B cell (primary cell): ENCODE measurements around the gene ATRIP. TPM values are rescaled to one million over a fixed set of nuclear protein-coding genes. Genes with fewer than 3 reads are reported as not detected.

Experiments
- ATAC-seq: fragments of 200-7000 bp; cut with Tn5 transposase; one replicate; pipeline ENCODE4 v1.10.0; 2021; ENCODE audit warnings: low read depth, mild to moderate bottlenecking, moderate number of reproducible peaks, moderate library complexity
- CTCF ChIA-PET: fragments of 350-600 bp; sonication (Branson Sonifier 250); formaldehyde crosslinking; loops from one replicate; lab custom pipeline; 2021; ENCODE audit warnings: antibody characterized with exemption, inconsistent platforms; lab: Charles Lee
- POLR2A ChIA-PET: fragments of 350-600 bp; sonication (Branson Sonifier 250); formaldehyde crosslinking; loops from one replicate; lab custom pipeline; 2021; ENCODE audit warnings: antibody characterized with exemption; lab: Charles Lee
- DNase-seq: peaks from one replicate; pipeline ENCODE4 v3.0.0; 2013
- H2AFZ ChIP-seq: 2 replicates; pipeline ENCODE4 v1.6.1; 2012; ENCODE audit warnings: mild to moderate bottlenecking, low read depth, low read length; ENCODE audit not compliant: insufficient read depth, poor library complexity, severe bottlenecking
- H3K27ac ChIP-seq, 2 donors: 1 replicate in 1 of 2; 2 replicates in 1 of 2; pipeline ENCODE4 v1.5.1; 2012 to 2013; ENCODE audit warnings: low read length in 2 of 2, mild to moderate bottlenecking in 2 of 2, moderate library complexity in 1 of 2
- H3K27me3 ChIP-seq, 4 experiments: fragments of 200-600 bp in 1 of 4; sonication (generic) in 1 of 4; replicated peaks in 1 of 4; 1 replicate in 2 of 4; 2 replicates in 2 of 4; pipeline versions ENCODE4 v1.6.1 to v1.7.0; 2013 to 2016; ENCODE audit warnings: low read length in 3 of 4, mild to moderate bottlenecking in 2 of 4, mixed read lengths in 1 of 4, moderate library complexity in 1 of 4; ENCODE audit not compliant: insufficient read depth in 4 of 4, control insufficient read depth in 3 of 4; ENCODE audit errors: control extremely low read depth in 1 of 4
- H3K36me3 ChIP-seq, 2 experiments: replicated peaks in 1 of 2; 1 replicate in 1 of 2; 2 replicates in 1 of 2; pipeline versions ENCODE4 v1.6.1 to v1.7.1; 2013; ENCODE audit warnings: low read length in 1 of 2; ENCODE audit not compliant: insufficient read depth in 2 of 2, control insufficient read depth in 1 of 2; ENCODE audit errors: control extremely low read depth in 1 of 2, extremely low read depth in 1 of 2
- H3K4me1 ChIP-seq, 2 donors: fragments of 200-600 bp in 1 of 2; sonication (generic) in 1 of 2; 1 replicate in 1 of 2; 2 replicates in 1 of 2; pipeline versions ENCODE4 v1.5.1 to v1.6.1; 2013 to 2017; ENCODE audit warnings: low read length in 2 of 2; ENCODE audit not compliant: control insufficient read depth in 2 of 2, insufficient read depth in 2 of 2
- H3K4me2 ChIP-seq: replicated peaks from 2 replicates; pipeline ENCODE3; 2012; ENCODE audit warnings: mild to moderate bottlenecking, low read depth, low read length; ENCODE audit not compliant: poor library complexity, severe bottlenecking
- H3K4me3 ChIP-seq, 5 experiments: fragments of 200-600 bp in 1 of 5; sonication (generic) in 1 of 5; 1 replicate in 3 of 5; 2 replicates in 2 of 5; pipeline versions ENCODE4 v1.5.1 to v1.7.0; 2011 to 2016; ENCODE audit warnings: low read length in 4 of 5, mild to moderate bottlenecking in 4 of 5, low read depth in 2 of 5, control low read depth in 1 of 5, moderate library complexity in 1 of 5; ENCODE audit not compliant: insufficient read depth in 1 of 5; ENCODE audit errors: control extremely low read depth in 1 of 5, extremely low read depth in 1 of 5
- H3K79me2 ChIP-seq: fragments of 200-600 bp; sonication (generic); one replicate; pipeline ENCODE4 v1.6.0; 2016; ENCODE audit warnings: low read length; ENCODE audit not compliant: control insufficient read depth, insufficient read depth
- H3K9ac ChIP-seq: fragments of 200-600 bp; sonication (generic); 2 replicates; pipeline ENCODE4 v1.6.1; 2017; ENCODE audit warnings: mild to moderate bottlenecking, low read length, moderate library complexity
- H3K9me3 ChIP-seq, 3 donors: one replicate each; pipeline versions ENCODE4 v1.6.1 to v1.7.1; 2013; ENCODE audit warnings: low read length in 2 of 3; ENCODE audit not compliant: control insufficient read depth in 2 of 3, insufficient read depth in 1 of 3; ENCODE audit errors: control extremely low read depth in 1 of 3
- H4K20me1 ChIP-seq: 2 replicates; pipeline ENCODE4 v1.6.0; 2012; ENCODE audit warnings: mild to moderate bottlenecking, low read length; ENCODE audit not compliant: insufficient read depth, control insufficient read depth, poor library complexity, severe bottlenecking
- H3K27ac Mint-ChIP-seq: one replicate; pipeline ENCODE4 v1.8.0; 2021; ENCODE audit warnings: mixed read lengths
- H3K27me3 Mint-ChIP-seq: one replicate; pipeline ENCODE4 v1.8.0; 2021; ENCODE audit warnings: mixed read lengths
- H3K4me1 Mint-ChIP-seq: one replicate; pipeline ENCODE4 v1.8.0; 2021; ENCODE audit warnings: mixed read lengths
- H3K4me3 Mint-ChIP-seq: one replicate; pipeline ENCODE4 v1.8.0; 2021; ENCODE audit warnings: mixed read lengths
- H3K9me3 Mint-ChIP-seq: one replicate; pipeline ENCODE4 v1.8.0; 2022; ENCODE audit warnings: mixed read lengths; ENCODE audit not compliant: insufficient read depth
- CTCF ChIP-seq: fragments of 200-600 bp; IDR thresholded peaks from one replicate; pipeline ENCODE4 v1.8.0; 2022; ENCODE audit warnings: antibody characterized with exemption, mild to moderate bottlenecking
- EZH2 ChIP-seq: IDR thresholded peaks from 2 replicates; pipeline ENCODE4 v1.6.1; 2012; ENCODE audit warnings: borderline replicate concordance, low read depth, mild to moderate bottlenecking, moderate library complexity, low read length; ENCODE audit not compliant: insufficient read depth, poor library complexity, severe bottlenecking
- WGBS: methylation state at CpG from one replicate; pipeline ENCODE4 v1.1.5; 2013; ENCODE audit warnings: missing lambda C conversion rate; ENCODE audit not compliant: insufficient coverage; 5-methylcytosine and 5-hydroxymethylcytosine counted together
- intact Hi-C: fragments of 100-400 bp; cut with micrococcal nuclease; formaldehyde crosslinking; loops from one replicate; pipeline ENCODE4 v1.10.0; 2022
- polyA plus RNA-seq: library from polyadenylated mRNA; depleted of rRNA; stranded (reverse); fragments of >200 nt; gene quantifications from 2 replicates; pipeline ENCODE4 v1.2.3, GENCODE V29; 2012
- total RNA-seq, 2 donors: library from RNA; stranded (reverse); fragments of 120-200 nt in 1 of 2; gene quantifications; 1 replicate in 1 of 2; 2 replicates in 1 of 2; pipeline versions ENCODE4 v1.2.3 to v1.2.4, GENCODE V29; 2013 to 2022

The ATRIP gene
- total and polyA plus RNA-seq, 2 donors (not counting 1 experiment from before 2014, with no cell fraction given) = 10.5 to 11.6 TPM

GRCh38 chr3:48414376-48415250 is 31.9 kb upstream of the ATRIP start:
- no peak overlapping the region for H3K4me3 Mint-ChIP-seq
- H3K9me3 ChIP-seq = no peaks in the 10 kb centered on the region
- CTCF ChIA-PET = interaction anchor here (1.1 kb wide), 1 partner anchor 22 kb away, joined by 3 read pairs; no protein-coding TSS in a partner anchor

More at GRCh38 chr3:48414376-48415250, 31.9 kb upstream of the ATRIP start:
- 93% methylated on average over 24 of the region's 25 CpGs for WGBS
- Histone ChIP-seq H3K4me2 (no peak overlapping the region), H3K27ac (no peak overlapping the region), H2AFZ (no peak overlapping the region), H3K79me2 (no peaks in the 10 kb centered on the region), H3K4me3 (no peak overlapping the region), H3K4me1 (no peaks in the 10 kb centered on the region), H3K9ac (no peak overlapping the region), H3K36me3 (no peaks in the 10 kb centered on the region), H3K27me3 (no peaks in the 10 kb centered on the region), H4K20me1 (no peaks in the 10 kb centered on the region)
- DNase-seq = no peak
- peak; percentile 14 for ATAC-seq
- H3K4me1 Mint-ChIP-seq = no peaks in the 10 kb centered on the region
- no peaks in the 10 kb centered on the region for H3K27me3 Mint-ChIP-seq
- intact Hi-C loops = no loop called here
- H3K27ac Mint-ChIP-seq = no peak overlapping the region
- POLR2A ChIA-PET = no interaction called here
- no peaks in the 10 kb centered on the region for H3K9me3 Mint-ChIP-seq
- TF ChIP-seq CTCF = no peak
- TF ChIP-seq EZH2 = no peak
